ENCODE results near the gene STOX2.
"Not testable (repeated sequence)": the region's sequence is repeated elsewhere in the genome, so short reads cannot be mapped to it uniquely, and the experiment has no call there.

Gene STOX2

GRCh38 chr4:183941964-183942363, 36.9 kb downstream of the STOX2 start:
- DNase-seq (ENCODE audit: low read depth) = no peak
- TF ChIP-seq CTCF (IDR thresholded peaks at IDR 0.05; ENCODE audit: low read depth, low read length, missing control alignments) = no peak
- no peak overlapping the region for H3K4me3 ChIP-seq (ENCODE audit: low read depth, low read length)

- TF ChIP-seq CTCF (IDR thresholded peaks at IDR 0.05; ENCODE audit: low read depth, low read length, missing control alignments) = no peak
Observed at GRCh38 chr4:183945741-183946140, 40.6 kb downstream of the STOX2 start.

GRCh38 chr4:183950536-183950935, 45.4 kb downstream of the STOX2 start:
- DNase-seq (ENCODE audit: low read depth) = no peak
- no peak for TF ChIP-seq CTCF (IDR thresholded peaks at IDR 0.05; ENCODE audit: low read depth, low read length, missing control alignments)
- H3K4me3 ChIP-seq (ENCODE audit: low read depth, low read length) = no peak overlapping the region

More at GRCh38 chr4:183945741-183946140, 40.6 kb downstream of the STOX2 start:
- no peak for DNase-seq (ENCODE audit: low read depth)
- no peak overlapping the region for H3K4me3 ChIP-seq (ENCODE audit: low read depth, low read length)

GRCh38 chr4:183952652-183953051, 47.5 kb downstream of the STOX2 start:
- not testable (repeated sequence) for H3K4me3 ChIP-seq (ENCODE audit: low read depth, low read length); DNase-seq (ENCODE audit: low read depth)

GRCh38 chr4:183959319-183960045, 54.4 kb downstream of the STOX2 start:
- DNase-seq (ENCODE audit: low read depth) = no peak
- TF ChIP-seq CTCF (IDR thresholded peaks at IDR 0.05; ENCODE audit: low read depth, low read length, missing control alignments) = no peak
- no peak overlapping the region for H3K4me3 ChIP-seq (ENCODE audit: low read depth, low read length)

GRCh38 chr4:183960046-183960420, 54.9 kb downstream of the STOX2 start:
- no peak for TF ChIP-seq CTCF (IDR thresholded peaks at IDR 0.05; ENCODE audit: low read depth, low read length, missing control alignments)
- no peak overlapping the region for H3K4me3 ChIP-seq (ENCODE audit: low read depth, low read length)
- no peak for DNase-seq (ENCODE audit: low read depth)

- TF ChIP-seq CTCF (IDR thresholded peaks at IDR 0.05; ENCODE audit: low read depth, low read length, missing control alignments) = no peak
- DNase-seq (ENCODE audit: low read depth) = no peak
- no peak overlapping the region for H3K4me3 ChIP-seq (ENCODE audit: low read depth, low read length)
Observed at GRCh38 chr4:183960962-183961541, 55.9 kb downstream of the STOX2 start.
